Heart left ventricle (tissue), 16 donors: Measurements from ENCODE around the gene SLC7A10. TPM values are rescaled to one million over a fixed set of nuclear protein-coding genes. Genes with fewer than 3 reads are reported as not detected.

Source experiments
- ATAC-seq, 4 donors: fragments of 200-7000 bp; cut with Tn5 transposase; one replicate each; pipeline ENCODE4 v1.9.1; 2020 to 2022; ENCODE audit warnings: moderate library complexity in 4 of 4, mild to moderate bottlenecking in 3 of 4, moderate number of reproducible peaks in 1 of 4
- DNase-seq, 5 donors: peaks; one replicate each; pipeline ENCODE4 v3.0.0-alpha.2; 2020
- H3K27ac ChIP-seq, 12 donors: fragments of 200-600 bp; sonication (generic) in 4 of 12; one replicate each; pipeline versions ENCODE4 v1.5.0 to v1.8.0; 2016 to 2022; ENCODE audit warnings: mild to moderate bottlenecking in 2 of 12
- H3K27me3 ChIP-seq, 9 donors: fragments of 200-600 bp; sonication (generic) in 2 of 9; one replicate each; pipeline versions ENCODE4 v1.5.1 to v1.8.0; 2016 to 2022; ENCODE audit warnings: mild to moderate bottlenecking in 3 of 9
- H3K36me3 ChIP-seq, 9 donors: fragments of 200-600 bp; sonication (generic) in 2 of 9; one replicate each; pipeline versions ENCODE4 v1.5.0 to v1.8.0; 2018 to 2022; ENCODE audit warnings: mild to moderate bottlenecking in 2 of 9
- H3K4me1 ChIP-seq, 12 donors: fragments of 200-600 bp; sonication (generic) in 4 of 12; one replicate each; pipeline versions ENCODE4 v1.5.0 to v1.8.0; 2016 to 2022; ENCODE audit warnings: mild to moderate bottlenecking in 3 of 12
- H3K4me3 ChIP-seq, 12 donors: fragments of 200-600 bp; sonication (generic) in 4 of 12; one replicate each; pipeline versions ENCODE4 v1.5.0 to v1.8.0; 2017 to 2022; ENCODE audit warnings: mild to moderate bottlenecking in 9 of 12, moderate library complexity in 4 of 12
- H3K9me3 ChIP-seq, 12 donors: fragments of 200-600 bp; sonication (generic) in 4 of 12; one replicate each; pipeline versions ENCODE4 v1.5.0 to v1.8.0; 2016 to 2022; ENCODE audit warnings: mild to moderate bottlenecking in 1 of 12
- POLR2A ChIP-seq, 2 donors: fragments of 450-650 bp; IDR thresholded peaks; one replicate each; pipeline ENCODE4 v1.6.1; 2017; ENCODE audit warnings: antibody characterized with exemption in 2 of 2, mild to moderate bottlenecking in 2 of 2, moderate library complexity in 2 of 2
- WGBS, 4 donors: extraction: QIAGEN DNeasy Blood & Tissue Kit in 2 of 4; methylation state at CpG; one replicate each; pipeline versions ENCODE4 v1.1.5 to v1.1.7; 2013 to 2018; 5-methylcytosine and 5-hydroxymethylcytosine counted together
- intact Hi-C, 10 donors: fragments of 100-400 bp; cut with DNase I; formaldehyde crosslinking; loops; one replicate each; pipeline versions ENCODE4 v1.11.1 to v1.14.2; 2022
- polyA plus RNA-seq, 2 donors: library from polyadenylated mRNA; stranded (reverse); fragments of 200-250 nt; gene quantifications; one replicate each; pipeline ENCODE4 v1.2.3, GENCODE V29; 2013
- total RNA-seq, 9 donors: library from RNA; depleted of rRNA in 2 of 9; stranded (reverse); fragments of >200 nt in 2 of 9; fragmentation: NEBNext Ultra II Directional in 3 of 9; extraction: Animal tissue kit (Norgen Biotek cat#: 25700) in 3 of 9; gene quantifications; one replicate each; pipeline versions ENCODE4 v1.1.0 to v1.2.4, GENCODE V29; 2016 to 2023
- TF ChIP-seq, protein P1 (sequence below), 12 donors: fragments of 200-600 bp; sonication (generic) in 4 of 12; IDR thresholded peaks; one replicate each; pipeline versions ENCODE4 v1.5.0 to v1.8.0; 2018 to 2022; ENCODE audit warnings: antibody characterized with exemption in 12 of 12, mild to moderate bottlenecking in 5 of 12
- donor health status: ischemic (EF 13 %, LVEDD 7.1; RV severe dilation, severe dysfunction).
- donor health status: healthy with polysubstance abuse.
- donor health status: DM: no; HTN: yes; CAD: no.
- donor health status: DM: no; HTN: no; CAD: no.
- donor health status: ischemic (EF 25% LVEDD 6.9; RV normal size, moderate dysfunction).
- donor health status: ischemic (EF 25% LVEDD 5.7; RV mildly dilated, moderate dysfunction).
- donor health status: healthy.
- donor health status: DM: yes; HTN: yes; CAD: no.
- donor health status: ischemic (EF 35%, LVEDD 5.7; RV mildly dilated, moderate dysfunction).
- donor health status: nonischemic (EF 11% LVEDD 7.7; RV severe dilation, severe dysfunction).
- donor health status: DM: yes; HTN: yes; CAD: no.
- donor health status: PGD.
- donor health status: ischemic (EF 29% LVEDD 5.4; RV normal size, mild dysfunction).
- donor health status: nonischemic (EF 23%, LVEDD 6.1; RV moderate dilation, normal function).

Gene SLC7A10
- total and polyA plus RNA-seq, 11 donors: 0.11 to 2.3 (median 0.34) TPM; not detected in 5

GRCh38 chr19:33271246-33272021, 45.8 kb upstream of the SLC7A10 start:
- TF ChIP-seq POLR2A (IDR thresholded peaks at IDR 0.05): no peak
- TF ChIP-seq, protein P1, sequence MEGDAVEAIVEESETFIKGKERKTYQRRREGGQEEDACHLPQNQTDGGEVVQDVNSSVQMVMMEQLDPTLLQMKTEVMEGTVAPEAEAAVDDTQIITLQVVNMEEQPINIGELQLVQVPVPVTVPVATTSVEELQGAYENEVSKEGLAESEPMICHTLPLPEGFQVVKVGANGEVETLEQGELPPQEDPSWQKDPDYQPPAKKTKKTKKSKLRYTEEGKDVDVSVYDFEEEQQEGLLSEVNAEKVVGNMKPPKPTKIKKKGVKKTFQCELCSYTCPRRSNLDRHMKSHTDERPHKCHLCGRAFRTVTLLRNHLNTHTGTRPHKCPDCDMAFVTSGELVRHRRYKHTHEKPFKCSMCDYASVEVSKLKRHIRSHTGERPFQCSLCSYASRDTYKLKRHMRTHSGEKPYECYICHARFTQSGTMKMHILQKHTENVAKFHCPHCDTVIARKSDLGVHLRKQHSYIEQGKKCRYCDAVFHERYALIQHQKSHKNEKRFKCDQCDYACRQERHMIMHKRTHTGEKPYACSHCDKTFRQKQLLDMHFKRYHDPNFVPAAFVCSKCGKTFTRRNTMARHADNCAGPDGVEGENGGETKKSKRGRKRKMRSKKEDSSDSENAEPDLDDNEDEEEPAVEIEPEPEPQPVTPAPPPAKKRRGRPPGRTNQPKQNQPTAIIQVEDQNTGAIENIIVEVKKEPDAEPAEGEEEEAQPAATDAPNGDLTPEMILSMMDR (IDR thresholded peaks at IDR 0.05): no peak
- DNase-seq: peak in 1 of 5 donors; percentile 35
- no peaks in the 10 kb centered on the region for H3K9me3 ChIP-seq
- H3K36me3 ChIP-seq: no peaks in the 10 kb centered on the region
- 85 to 87% (median 86%) methylated on average over 11 to 12 of the region's 12 CpGs for WGBS, 4 donors
- peaks cover 0 to 22% (median 0%) of the 10 kb centered on the region in 9 donors for H3K27me3 ChIP-seq
- H3K27ac ChIP-seq: no peak overlapping the region
- intact Hi-C loops: no loop called here
- peaks cover 0 to 44% (median 0%) of the 10 kb centered on the region in 12 donors for H3K4me1 ChIP-seq
- no peak overlapping the region for H3K4me3 ChIP-seq
- no peak for ATAC-seq

GRCh38 chr19:33270769-33271168, 45.1 kb upstream of the SLC7A10 start:
- intact Hi-C loops: no loop called here

DNA sequence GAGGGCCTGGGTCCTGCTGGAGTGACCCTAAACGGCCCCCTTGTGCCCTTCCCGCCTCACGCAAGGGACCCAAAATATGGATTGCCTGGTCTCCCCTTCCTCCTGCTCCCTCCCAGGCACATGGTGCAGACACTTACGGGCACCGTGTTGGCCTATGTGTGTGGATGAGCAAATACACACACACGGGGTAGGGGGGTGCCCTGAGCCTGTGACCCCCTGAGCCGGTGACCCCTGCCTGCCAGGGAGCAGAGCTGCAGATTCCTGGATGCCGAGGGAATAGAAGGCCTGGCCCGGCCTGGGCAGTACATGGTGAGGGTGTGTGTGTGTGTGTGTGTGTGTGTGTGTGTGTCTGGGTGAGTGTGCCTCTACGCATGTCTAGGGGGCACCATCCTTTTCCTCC, 43.4 kb upstream of the SLC7A10 start:
- Histone ChIP-seq H3K36me3 (no peaks in the 10 kb centered on the region), H3K9me3 (no peaks in the 10 kb centered on the region), H3K27me3 (peaks cover 0 to 22% (median 0%) of the 10 kb centered on the region in 9 donors), H3K27ac (peak overlapping the region in 1 of 12 donors; percentile 79), H3K4me1 (peaks cover 0 to 32% (median 0%) of the 10 kb centered on the region in 12 donors), H3K4me3 (peak overlapping the region in 1 of 12 donors; percentile 30)
- TF ChIP-seq POLR2A (IDR thresholded peaks at IDR 0.05): no peak
- TF ChIP-seq, protein P1 (IDR thresholded peaks at IDR 0.05): no peak
- no peak for ATAC-seq
- peak in 1 of 5 donors; percentile 15 for DNase-seq
- WGBS, 4 donors: 73 to 84% (median 78%) methylated on average over 5 to 10 of the region's 10 CpGs
- intact Hi-C loops: no loop called here

More at GRCh38 chr19:33270769-33271168, 45.1 kb upstream of the SLC7A10 start:
- H3K4me1 ChIP-seq: peaks cover 0 to 44% (median 0%) of the 10 kb centered on the region in 12 donors
- no peak for TF ChIP-seq POLR2A (IDR thresholded peaks at IDR 0.05)
- TF ChIP-seq, protein P1 (IDR thresholded peaks at IDR 0.05): no peak
- DNase-seq: peak in 1 of 5 donors; percentile 16
- peaks cover 0 to 22% (median 0%) of the 10 kb centered on the region in 9 donors for H3K27me3 ChIP-seq
- H3K4me3 ChIP-seq: no peak overlapping the region
- no peaks in the 10 kb centered on the region for H3K36me3 ChIP-seq
- WGBS, 4 donors: 89 to 97% (median 94%) methylated on average over 1 of the region's 1 CpG
- ATAC-seq: no peak
- H3K9me3 ChIP-seq: no peaks in the 10 kb centered on the region
- no peak overlapping the region for H3K27ac ChIP-seq

DNA sequence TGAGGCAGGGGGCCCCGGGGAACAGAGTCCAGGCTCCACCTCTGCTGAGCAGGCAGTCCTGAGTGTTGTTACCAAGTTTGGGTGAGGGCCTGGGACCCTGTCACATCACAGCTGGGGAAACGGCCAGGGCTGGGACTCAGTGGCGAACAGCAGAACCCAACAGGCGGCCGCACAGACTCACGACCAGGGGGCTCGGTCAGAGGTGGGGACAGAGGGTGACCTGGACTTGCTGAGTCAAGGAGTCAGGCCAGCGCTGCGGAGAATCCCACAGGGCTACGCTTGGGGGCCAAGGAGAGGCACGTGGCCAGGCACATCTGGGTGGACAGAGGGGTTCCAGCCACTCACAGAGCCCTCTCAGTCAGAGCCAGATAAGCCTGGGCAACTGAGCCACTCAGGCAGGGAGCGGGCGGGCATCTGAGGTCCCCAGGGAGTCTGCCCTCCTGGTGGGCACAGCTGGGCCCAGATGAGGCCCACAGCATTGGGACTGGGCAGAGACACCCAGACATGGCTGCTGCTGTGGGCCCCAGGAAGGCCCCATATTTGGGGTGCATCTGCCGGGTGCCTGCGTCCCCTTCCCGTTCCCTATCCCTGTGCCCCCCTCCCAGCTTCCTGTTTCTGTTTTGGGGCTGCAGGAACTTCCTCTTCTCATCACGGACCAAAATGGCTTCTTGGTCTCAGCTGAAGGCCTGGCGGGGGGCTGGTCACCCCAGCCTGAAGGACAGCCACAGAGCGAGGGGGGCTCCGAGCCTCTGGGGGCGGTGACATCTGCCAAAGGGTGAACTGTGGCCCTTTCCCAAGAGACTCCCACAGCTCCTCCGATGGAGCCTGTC, 42.7 kb upstream of the SLC7A10 start:
- no peaks in the 10 kb centered on the region for H3K9me3 ChIP-seq
- peaks cover 0 to 26% (median 0%) of the 10 kb centered on the region in 12 donors for H3K4me1 ChIP-seq
- intact Hi-C loops: no loop called here
- WGBS, 4 donors: 64 to 77% (median 73%) methylated on average over 18 to 22 of the region's 22 CpGs
- peak in 3 of 4 donors; percentile 20 to 56 (median 23) for ATAC-seq
- H3K27me3 ChIP-seq: peaks cover 0 to 22% (median 0%) of the 10 kb centered on the region in 9 donors
- H3K36me3 ChIP-seq: no peaks in the 10 kb centered on the region
- H3K27ac ChIP-seq: peak overlapping the region in 1 of 12 donors; percentile 79
- H3K4me3 ChIP-seq: peak overlapping the region in 1 of 12 donors; percentile 30
- DNase-seq: peak in 1 of 5 donors; percentile 56
- TF ChIP-seq POLR2A (IDR thresholded peaks at IDR 0.05): no peak
- TF ChIP-seq, protein P1 (IDR thresholded peaks at IDR 0.05): no peak
